ENCODE measurements around the gene ZNF135. TPM values are rescaled to one million over a fixed set of nuclear protein-coding genes. Genes with fewer than 3 reads are reported as not detected.

The ZNF135 gene
- total RNA-seq, 1 experiment from 2014 or later = not detected

GRCh38 chr19:58108546-58108817, 49.4 kb downstream of the ZNF135 start:
- Histone ChIP-seq H3K4me2 (ENCODE audit: low read depth, low read length, poor library complexity, severe bottlenecking) (no peak overlapping the region), H3K9ac (ENCODE audit: low read length) (no peak overlapping the region), H3K36me3 (ENCODE audit: insufficient read depth, low read length) (no peaks in the 10 kb centered on the region), H4K20me1 (ENCODE audit: insufficient read depth, low read depth, low read length) (no peaks in the 10 kb centered on the region), H3K79me2 (ENCODE audit: low read length) (no peaks in the 10 kb centered on the region), H3K4me3 (ENCODE audit: low read length) (no peak overlapping the region), H3K4me1 (ENCODE audit: low read length) (no peaks in the 10 kb centered on the region), H3K9me2 (replicated peaks; ENCODE audit: insufficient read depth, low read length) (no peaks in the 10 kb centered on the region), H3K27me3 (ENCODE audit: low read length) (no peaks in the 10 kb centered on the region), H2AFZ (ENCODE audit: low read length) (no peak overlapping the region), H3K9me3 (ENCODE audit: low read length) (peaks cover 70% of the 10 kb centered on the region), H3K27ac (ENCODE audit: low read length) (no peak overlapping the region)
- no peak for DNase-seq

GRCh38 chr19:58117841-58118575, 58.9 kb downstream of the ZNF135 start:
- Histone ChIP-seq H3K9me3 (ENCODE audit: low read length) (peaks cover 75% of the 10 kb centered on the region), H3K4me2 (ENCODE audit: low read depth, low read length, poor library complexity, severe bottlenecking) (no peak overlapping the region), H3K27me3 (ENCODE audit: low read length) (no peaks in the 10 kb centered on the region), H3K4me1 (ENCODE audit: low read length) (no peaks in the 10 kb centered on the region), H4K20me1 (ENCODE audit: insufficient read depth, low read depth, low read length) (no peaks in the 10 kb centered on the region), H3K79me2 (ENCODE audit: low read length) (no peaks in the 10 kb centered on the region), H3K36me3 (ENCODE audit: insufficient read depth, low read length) (no peaks in the 10 kb centered on the region), H3K4me3 (ENCODE audit: low read length) (no peak overlapping the region), H3K27ac (ENCODE audit: low read length) (no peak overlapping the region), H2AFZ (ENCODE audit: low read length) (no peak overlapping the region), H3K9ac (ENCODE audit: low read length) (no peak overlapping the region), H3K9me2 (replicated peaks; ENCODE audit: insufficient read depth, low read length) (no peaks in the 10 kb centered on the region)
- no peak for DNase-seq

GRCh38 chr19:58118979-58119733, 60.1 kb downstream of the ZNF135 start:
- Histone ChIP-seq H3K4me1 (ENCODE audit: low read length) (no peaks in the 10 kb centered on the region), H3K9me3 (ENCODE audit: low read length) (peaks cover 76% of the 10 kb centered on the region)

More at GRCh38 chr19:58118979-58119733, 60.1 kb downstream of the ZNF135 start:
- no peak overlapping the region for H3K4me2 ChIP-seq (ENCODE audit: low read depth, low read length, poor library complexity, severe bottlenecking)
- H3K9ac ChIP-seq (ENCODE audit: low read length) = no peak overlapping the region
- no peaks in the 10 kb centered on the region for H3K79me2 ChIP-seq (ENCODE audit: low read length)
- H3K4me3 ChIP-seq (ENCODE audit: low read length) = no peak overlapping the region
- no peak overlapping the region for H3K27ac ChIP-seq (ENCODE audit: low read length)
- no peak overlapping the region for H2AFZ ChIP-seq (ENCODE audit: low read length)
- H3K27me3 ChIP-seq (ENCODE audit: low read length) = no peaks in the 10 kb centered on the region
- no peaks in the 10 kb centered on the region for H4K20me1 ChIP-seq (ENCODE audit: insufficient read depth, low read depth, low read length)
- H3K36me3 ChIP-seq (ENCODE audit: insufficient read depth, low read length) = no peaks in the 10 kb centered on the region
- H3K9me2 ChIP-seq (replicated peaks; ENCODE audit: insufficient read depth, low read length) = no peaks in the 10 kb centered on the region
- no peak for DNase-seq

Other genes starting within 250 kb of the ZNF135 start
- 17.7 and 20.3 TPM in 2 replicates for gene ZNF552, start 244.4 kb upstream of the ZNF135 start, total RNA-seq (2014; rRNA removed; shearing (Covaris generic); ENCODE audit: low replicate concordance)
- 16.3 and 20.1 TPM in 2 replicates for gene ZNF587B, start 229.0 kb upstream of the ZNF135 start, total RNA-seq (2014; rRNA removed; shearing (Covaris generic); ENCODE audit: low replicate concordance)
- gene ZNF587, start 209.4 kb upstream of the ZNF135 start, total RNA-seq (2014; rRNA removed; shearing (Covaris generic); ENCODE audit: low replicate concordance) = 22.2 and 36.4 TPM in 2 replicates
- gene ZNF814, start 170.2 kb upstream of the ZNF135 start, total RNA-seq (2014; rRNA removed; shearing (Covaris generic); ENCODE audit: low replicate concordance) = 16.3 and 24.2 TPM in 2 replicates
- gene ZNF417, start 142.7 kb upstream of the ZNF135 start, total RNA-seq (2014; rRNA removed; shearing (Covaris generic); ENCODE audit: low replicate concordance) = 12.3 TPM in 2 replicates
- gene ZNF418, start 123.9 kb upstream of the ZNF135 start, total RNA-seq (2014; rRNA removed; shearing (Covaris generic); ENCODE audit: low replicate concordance) = 0.14 and 0.22 TPM in 2 replicates
- 0.75 and 3.8 TPM in 2 replicates for gene ZNF256, start 111.6 kb upstream of the ZNF135 start, total RNA-seq (2014; rRNA removed; shearing (Covaris generic); ENCODE audit: low replicate concordance)
- gene C19orf18, start 84.7 kb upstream of the ZNF135 start, total RNA-seq (2014; rRNA removed; shearing (Covaris generic); ENCODE audit: low replicate concordance) = 0.56 and 1.4 TPM in 2 replicates
- 7.8 and 10.8 TPM in 2 replicates for gene ZNF606, start 56.5 kb upstream of the ZNF135 start, total RNA-seq (2014; rRNA removed; shearing (Covaris generic); ENCODE audit: low replicate concordance)
- not detected in 2 replicates for gene ZSCAN1, start 25.3 kb upstream of the ZNF135 start, total RNA-seq (2014; rRNA removed; shearing (Covaris generic); ENCODE audit: low replicate concordance)
- not detected in 2 replicates for gene ZSCAN18, start 38.9 kb downstream of the ZNF135 start, total RNA-seq (2014; rRNA removed; shearing (Covaris generic); ENCODE audit: low replicate concordance)
- 7.8 and 9.1 TPM in 2 replicates for gene ZNF329, start 91.5 kb downstream of the ZNF135 start, total RNA-seq (2014; rRNA removed; shearing (Covaris generic); ENCODE audit: low replicate concordance)
- gene ZNF274, start 123.8 kb downstream of the ZNF135 start, total RNA-seq (2014; rRNA removed; shearing (Covaris generic); ENCODE audit: low replicate concordance) = 14.1 and 27.9 TPM in 2 replicates
- 111 and 129 TPM in 2 replicates for gene ZNF544, start 169.6 kb downstream of the ZNF135 start, total RNA-seq (2014; rRNA removed; shearing (Covaris generic); ENCODE audit: low replicate concordance)
- 14.8 and 16.9 TPM in 2 replicates for gene ZNF8, start 219.7 kb downstream of the ZNF135 start, total RNA-seq (2014; rRNA removed; shearing (Covaris generic); ENCODE audit: low replicate concordance)
- gene ERVK3-1, start 246.1 kb downstream of the ZNF135 start, total RNA-seq (2014; rRNA removed; shearing (Covaris generic); ENCODE audit: low replicate concordance) = 94.2 and 129 TPM in 2 replicates